Stimulated activated CD4-positive, alpha-beta T cell treated with anti-CD3 and anti-CD28 coated beads, TNF-alpha, amount 100 ng/mL, for 24 hours (primary cell): Measurements from ENCODE around the gene ASS1.

Experiments used
- DNase-seq, 3 experiments: peaks; one replicate each; pipeline ENCODE4 v3.0.0-alpha.2; 2020; ENCODE audit warnings: low read depth in 3 of 3

The ASS1 gene

DNA sequence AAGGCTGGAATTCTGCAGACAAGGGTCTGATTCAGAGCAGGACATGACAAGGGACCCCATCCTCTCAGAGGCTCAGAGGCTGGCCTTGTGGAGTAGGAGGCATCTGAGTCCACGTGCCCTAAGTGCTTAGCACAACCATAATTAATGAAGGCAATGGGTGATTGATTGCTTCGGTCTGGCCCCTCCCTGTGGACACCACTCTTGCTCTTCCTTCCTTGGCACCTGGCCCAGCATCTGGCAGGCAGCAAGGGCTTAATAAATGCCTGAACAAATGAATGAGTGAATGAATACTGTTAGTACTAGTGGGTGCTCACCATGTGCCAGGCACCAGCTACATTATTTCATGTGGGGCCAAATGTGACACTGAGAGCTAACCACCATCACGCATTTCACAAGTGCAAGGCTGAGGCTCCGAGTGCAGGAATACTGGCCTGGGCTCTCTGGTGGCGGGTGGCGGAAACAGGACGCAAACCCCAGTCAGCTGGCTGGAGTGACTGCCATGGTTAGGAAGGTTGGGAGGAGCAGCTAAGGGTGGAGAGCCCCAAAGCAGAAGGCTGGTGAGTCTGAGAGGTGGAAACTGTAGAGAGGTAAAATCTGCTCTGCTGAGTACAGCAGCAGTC lies 53.6 kb downstream of the ASS1 start:
- no peak for DNase-seq

GRCh38 chr9:130498918-130499698 lies 54.3 kb downstream of the ASS1 start:
- no peak for DNase-seq

DNA sequence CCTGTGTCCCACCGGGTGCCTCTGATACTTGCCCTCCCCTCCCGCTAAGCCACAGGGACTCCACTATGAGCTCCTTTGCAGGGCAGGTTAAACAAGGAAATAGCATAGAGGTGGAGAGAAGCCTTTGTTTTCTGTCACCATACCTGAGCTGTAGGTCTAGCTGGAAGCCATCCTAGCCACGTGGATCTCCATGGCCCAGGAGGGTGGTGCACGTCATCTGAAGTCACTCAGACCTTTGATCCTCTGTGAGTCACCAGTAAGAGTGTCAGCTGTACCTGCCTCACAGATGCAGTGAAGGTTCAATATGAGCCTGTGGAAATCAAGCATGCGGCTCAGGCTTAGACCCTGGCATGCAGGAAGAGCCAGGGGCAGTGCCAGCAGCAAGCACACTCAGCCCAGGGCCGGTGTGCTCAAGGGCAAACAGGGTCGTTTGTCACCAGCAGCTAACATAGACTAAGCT lies 55.1 kb downstream of the ASS1 start:
- no peak for DNase-seq

DNA sequence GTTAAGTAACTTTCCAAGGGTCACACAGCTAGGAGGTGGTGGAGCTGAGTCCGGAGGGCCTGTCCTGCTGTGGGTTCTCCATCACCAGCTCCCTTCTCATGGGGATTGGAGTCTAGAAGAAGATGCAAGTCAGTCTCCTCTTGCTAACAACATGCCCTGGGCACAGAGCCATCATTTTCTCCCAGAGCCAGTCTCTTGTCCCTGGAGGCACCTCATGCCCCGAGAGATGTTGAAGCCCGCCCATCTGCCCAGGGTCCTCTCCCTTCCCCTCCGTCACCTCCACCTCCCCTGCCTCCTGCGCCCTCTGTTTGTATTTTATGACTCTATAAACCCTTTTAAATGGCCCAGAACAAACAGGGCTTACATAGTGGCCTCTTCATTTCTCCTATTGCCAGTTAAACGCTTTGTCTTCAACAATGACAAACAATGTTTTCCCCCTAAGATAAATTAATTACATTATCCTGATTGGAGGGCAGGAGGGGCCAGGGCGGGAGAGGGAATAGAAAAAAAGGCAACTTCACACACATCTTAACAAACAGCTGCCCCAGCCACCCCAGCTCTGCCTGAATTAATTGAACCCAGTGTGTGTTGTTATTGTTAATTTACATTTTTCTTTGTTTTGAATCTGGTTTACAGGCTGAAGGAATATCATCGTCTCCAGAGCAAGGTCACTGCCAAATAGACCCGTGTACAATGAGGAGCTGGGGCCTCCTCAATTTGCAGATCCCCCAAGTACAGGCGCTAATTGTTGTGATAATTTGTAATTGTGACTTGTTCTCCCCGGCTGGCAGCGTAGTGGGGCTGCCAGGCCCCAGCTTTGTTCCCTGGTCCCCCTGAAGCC lies 55.8 kb downstream of the ASS1 start:
- no peak for DNase-seq

- no peak for DNase-seq
Observed at GRCh38 chr9:130501639-130502038, 56.9 kb downstream of the ASS1 start.

DNA sequence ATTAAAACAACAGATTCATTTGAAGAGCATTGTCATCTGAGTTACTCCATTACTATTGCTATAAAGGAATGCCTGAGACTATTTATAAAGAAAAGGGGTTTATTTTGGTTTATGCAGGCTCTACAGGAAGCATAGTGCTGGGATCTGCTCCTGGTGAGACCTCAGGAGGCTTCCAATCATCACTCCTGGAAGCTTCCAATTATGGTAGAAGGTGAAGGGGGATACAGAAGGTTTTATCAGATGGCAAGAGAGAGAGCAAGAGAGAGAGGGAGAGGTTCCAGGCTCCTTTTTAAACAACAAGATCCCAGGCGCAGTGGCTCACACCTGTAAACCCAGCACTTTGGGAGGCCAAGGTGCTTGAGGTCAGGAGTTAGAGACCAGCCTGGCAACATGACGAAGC lies 63.5 kb downstream of the ASS1 start:
- no peak for DNase-seq

DNA sequence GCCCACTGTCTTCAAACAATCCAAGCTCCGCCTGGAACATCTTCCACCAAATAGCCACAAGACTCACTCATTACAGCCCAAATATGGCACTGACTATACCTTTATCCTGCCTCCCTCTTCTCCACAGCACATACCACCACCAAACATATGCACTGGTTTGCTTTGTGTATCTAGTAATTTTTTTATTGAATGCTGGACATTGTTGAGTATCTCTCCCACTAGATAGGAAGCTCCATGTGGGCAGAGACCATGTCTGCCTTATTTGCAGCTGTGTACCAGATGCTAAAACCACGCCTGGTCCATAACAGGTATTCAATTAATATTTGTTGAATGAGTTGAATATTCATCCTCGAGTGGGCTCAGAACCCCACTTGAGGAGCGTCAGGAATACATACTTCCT lies 67.4 kb downstream of the ASS1 start:
- DNase-seq, result no peak

GRCh38 chr9:130513078-130513477 lies 68.3 kb downstream of the ASS1 start:
- DNase-seq, result no peak

DNA sequence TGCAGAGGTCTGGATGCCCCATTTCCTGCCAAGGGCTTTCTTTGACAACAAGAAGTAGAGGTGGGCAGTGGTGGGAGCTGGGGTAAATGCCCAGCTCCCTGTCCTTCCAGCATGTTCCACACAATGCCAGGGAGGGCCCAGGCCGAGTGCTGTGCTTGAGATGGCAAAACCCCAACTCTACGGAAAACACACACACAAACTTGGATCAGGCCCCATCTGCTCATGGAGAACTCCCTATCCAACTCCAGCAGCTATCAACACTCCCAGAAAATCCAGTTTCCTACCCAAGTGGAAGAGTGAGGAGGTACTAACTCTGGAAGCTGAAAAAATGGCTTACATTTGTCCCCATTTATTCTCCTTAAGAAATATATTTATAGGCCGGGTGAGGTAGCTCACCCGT lies 73.5 kb downstream of the ASS1 start:
- no peak for DNase-seq

DNA sequence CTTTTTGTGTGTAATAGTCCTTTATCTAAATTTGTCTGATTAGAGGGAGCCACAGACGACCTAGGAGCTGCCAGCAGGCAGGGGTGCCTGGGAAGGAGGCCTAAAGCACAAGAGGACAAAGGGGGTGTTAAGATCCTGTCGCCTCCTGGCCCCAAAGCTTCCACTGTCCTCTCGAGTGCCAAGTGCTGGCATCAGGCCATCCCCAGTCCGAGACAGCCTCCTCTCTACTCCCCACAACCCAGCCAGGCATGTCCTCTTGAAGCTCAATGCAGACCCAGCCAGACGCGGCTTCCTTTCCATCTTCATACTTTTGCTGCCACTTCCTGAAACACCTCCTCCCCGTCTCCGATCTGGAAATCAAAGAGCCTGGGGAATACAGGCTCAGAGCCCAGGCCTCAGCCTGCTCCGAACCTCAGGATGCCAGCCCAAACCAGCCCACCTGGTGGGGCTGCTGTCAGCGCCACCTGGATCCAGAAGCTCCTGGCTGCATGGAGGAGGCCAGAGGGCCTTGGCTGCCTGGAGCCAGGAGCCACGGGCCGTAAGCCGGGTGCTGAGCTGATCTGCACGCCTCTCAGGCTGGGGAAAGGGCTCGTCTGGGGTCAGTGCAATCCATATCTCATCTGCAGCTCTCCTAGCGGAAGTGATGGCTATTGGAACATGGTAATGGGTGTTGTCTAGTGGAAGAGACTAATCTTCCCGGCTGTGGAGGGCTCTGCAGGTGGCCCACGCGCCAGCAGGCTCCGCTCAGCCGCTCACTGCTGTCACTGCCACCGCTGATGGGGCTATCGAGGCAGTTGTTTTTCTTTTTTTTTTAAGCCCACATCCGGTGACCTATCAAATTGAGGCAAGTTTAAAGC lies 74.4 kb downstream of the ASS1 start:
- DNase-seq, result no peak

DNA sequence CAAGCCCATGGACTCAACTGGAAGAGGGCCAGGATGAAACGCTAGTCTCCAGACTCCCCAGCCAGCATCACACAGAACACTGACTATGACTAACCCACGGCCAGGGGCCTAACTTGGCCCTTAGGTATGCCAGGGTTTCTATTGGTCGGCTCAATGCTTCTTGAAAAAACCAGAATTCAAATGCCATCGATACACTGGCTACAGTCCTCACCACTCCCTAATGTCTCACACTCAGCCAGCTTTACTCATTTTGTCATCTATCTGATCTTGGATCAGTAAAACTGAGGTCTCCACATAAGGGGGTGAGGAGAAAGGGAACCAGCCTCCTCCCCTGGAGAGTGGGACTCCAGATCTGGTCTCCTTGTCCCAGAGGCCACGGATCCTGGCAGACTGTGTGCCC lies 75.2 kb downstream of the ASS1 start:
- no peak for DNase-seq

DNA sequence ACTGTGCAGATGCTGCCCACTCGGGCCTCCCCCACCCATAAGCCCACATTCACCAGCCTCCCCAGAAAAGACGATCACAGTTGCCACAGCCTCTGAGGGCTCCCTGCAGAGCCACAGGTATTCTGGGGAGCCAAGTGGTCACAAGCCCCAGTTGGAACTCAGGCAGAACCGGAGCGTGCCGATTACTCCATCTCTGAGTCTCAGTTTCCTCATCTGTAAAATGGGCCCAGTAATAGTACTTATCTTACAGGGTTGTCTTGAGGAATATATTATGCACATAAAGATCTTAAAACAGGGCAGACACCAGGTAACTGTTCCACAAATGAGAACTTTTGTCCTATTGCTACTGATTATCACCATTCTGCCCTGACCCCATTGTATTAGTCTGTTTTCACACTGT lies 77.0 kb downstream of the ASS1 start:
- DNase-seq, result no peak

GRCh38 chr9:130522233-130522808 lies 77.6 kb downstream of the ASS1 start:
- no peak for DNase-seq

- DNase-seq, result no peak
Observed at GRCh38 chr9:130523921-130524320, 79.2 kb downstream of the ASS1 start.

DNA sequence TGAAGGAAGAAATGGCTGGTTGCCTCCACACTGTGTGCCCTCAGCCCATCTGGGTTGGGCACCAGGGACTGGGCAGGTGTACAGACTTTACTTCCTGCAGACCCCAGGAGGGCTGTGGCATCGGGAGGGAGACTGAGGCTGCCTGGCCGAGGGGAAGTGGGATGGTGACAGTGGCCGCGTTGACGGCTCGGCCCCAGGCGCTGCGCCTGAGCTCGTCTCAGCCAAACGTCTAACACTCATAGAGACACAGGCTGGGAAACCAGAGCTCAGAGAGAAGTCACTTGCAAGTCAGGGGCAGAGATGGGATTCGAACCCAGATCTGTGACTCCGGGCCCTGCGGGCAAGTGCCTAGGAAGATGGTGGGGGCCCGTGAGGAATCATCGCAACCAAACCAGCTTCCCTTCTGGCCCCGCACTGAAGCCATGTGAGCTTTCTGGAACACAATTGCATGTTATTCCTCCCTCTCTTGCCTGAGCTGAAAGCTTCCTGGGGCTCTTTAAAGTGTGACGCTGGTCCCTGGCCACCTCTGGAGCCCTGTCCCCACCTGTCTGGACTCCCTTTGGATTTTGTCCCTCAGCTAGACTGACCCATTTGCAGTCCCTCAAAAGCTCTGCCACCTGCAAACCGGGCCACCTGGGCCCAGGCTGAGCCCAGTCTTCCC lies 81.6 kb downstream of the ASS1 start:
- DNase-seq, result no peak

DNA sequence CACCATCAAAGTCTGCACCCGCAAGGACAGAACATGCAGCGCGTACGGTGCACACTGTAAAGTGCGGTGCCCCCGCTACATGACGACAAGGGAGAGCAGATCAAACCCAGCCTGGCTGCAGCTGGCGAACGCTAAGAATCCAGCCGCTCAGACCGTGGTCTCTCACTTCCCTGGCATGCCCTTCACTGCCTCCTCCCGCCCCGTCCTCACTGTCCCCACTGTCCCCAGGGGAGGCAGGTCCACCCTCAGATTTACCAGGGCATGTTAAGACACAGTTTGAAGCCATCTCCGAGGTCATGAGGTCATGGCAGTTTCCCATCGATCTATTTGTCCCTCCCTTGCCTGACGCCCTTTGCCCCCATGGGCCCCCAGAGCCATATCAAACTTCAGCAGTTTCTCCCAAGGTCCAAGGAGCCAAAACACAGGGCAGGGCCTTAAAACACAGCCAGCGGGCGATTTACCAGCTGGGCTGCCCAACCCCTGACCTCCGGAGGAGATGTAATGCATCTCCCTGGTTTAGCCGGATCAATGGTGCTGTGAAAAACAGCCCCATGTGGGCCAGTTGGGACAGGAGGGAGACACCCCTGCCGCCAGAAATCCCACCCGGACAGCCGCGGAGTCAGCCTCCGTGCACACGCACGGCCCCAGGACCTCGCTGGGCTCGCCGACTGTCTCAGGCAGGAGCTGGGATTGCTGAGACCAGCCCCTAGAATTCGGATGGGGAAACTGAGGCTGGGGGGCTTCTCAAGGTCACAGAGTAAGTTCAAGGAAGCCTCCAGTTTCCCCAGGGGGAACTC lies 82.3 kb downstream of the ASS1 start:
- no peak for DNase-seq

DNA sequence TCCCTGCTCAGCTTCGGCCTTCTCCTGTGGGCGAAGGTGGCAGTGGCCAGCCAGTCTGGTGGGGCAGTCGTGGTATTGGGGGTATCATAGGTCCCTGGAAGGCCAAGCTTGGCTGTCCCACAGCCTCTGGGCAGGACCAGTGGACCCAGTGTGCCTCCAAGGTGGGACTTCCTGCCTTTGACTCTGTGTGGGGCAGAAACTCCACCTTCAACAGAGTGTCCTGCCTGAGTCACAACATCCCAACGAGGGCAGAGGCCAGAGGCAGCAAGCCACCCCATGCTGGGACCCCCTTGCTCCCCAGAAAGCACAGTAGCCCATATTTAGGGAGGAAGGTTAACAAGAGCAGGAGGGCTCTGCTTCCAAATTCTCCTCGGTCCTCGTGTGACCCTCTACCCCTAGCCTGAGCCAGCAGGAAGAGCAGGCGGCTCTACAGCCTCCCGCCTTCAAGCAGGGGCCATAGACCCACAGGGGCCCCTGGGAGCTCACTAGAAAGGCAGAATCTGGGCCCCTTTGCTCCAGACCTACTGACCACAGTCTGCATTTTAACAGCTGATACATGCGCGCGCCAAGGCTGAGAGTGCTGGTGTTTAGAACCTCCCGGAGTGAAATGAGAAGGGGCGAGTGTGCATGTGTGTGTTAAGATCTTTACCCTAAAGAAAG lies 83.0 kb downstream of the ASS1 start:
- DNase-seq, result no peak

DNA sequence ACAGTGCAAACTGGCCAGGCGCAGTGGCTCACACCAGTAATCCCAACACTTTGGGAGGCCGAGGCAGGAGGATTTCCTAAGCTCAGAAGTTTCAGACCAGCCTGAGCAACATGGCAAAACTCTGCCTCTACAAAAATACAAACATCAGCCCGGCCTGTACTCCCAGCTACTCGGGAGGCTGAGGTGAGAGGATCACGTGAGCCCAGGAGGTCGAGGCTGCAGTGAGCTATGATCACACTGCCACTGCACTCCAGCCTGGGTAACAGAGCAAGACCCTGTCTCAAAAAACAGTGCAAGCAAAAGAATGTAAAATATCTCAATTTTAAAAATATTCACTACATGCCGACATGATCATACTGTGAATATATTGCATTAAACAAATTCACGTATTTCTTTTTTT lies 83.9 kb downstream of the ASS1 start:
- DNase-seq, result no peak

GRCh38 chr9:130530938-130531337 lies 86.2 kb downstream of the ASS1 start:
- no peak for DNase-seq
